Measurements from ENCODE around the gene PPIL4. TPM values are rescaled to one million over a fixed set of nuclear protein-coding genes. Genes with fewer than 3 reads are reported as not detected.

PPIL4 gene
- total and polyA plus RNA-seq, 2 of the 13 experiments (the other 11 are each of a cell fraction or from before 2014, with no cell fraction given), result 5.5 to 46.0 TPM

DNA sequence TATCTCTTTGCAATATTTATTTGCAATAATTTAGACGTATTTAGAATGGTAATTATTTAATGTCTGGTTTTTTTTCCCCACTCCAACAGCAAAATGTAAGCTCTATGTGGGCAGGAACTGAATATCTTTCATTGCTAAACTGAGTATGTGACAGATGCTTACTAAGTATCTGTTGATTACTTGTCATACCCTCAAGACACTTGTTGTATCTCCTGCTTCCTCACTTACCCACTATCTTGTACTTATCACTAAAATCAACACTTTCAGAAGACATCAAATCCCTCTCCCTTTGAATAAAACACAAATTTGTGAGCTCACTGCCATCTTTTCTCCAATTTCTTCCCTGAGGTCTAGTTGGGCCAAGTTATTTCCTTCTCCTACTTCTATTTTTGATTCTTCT, 30.3 kb downstream of the PPIL4 start (continued):
- TF ChIP-seq ZBTB40 (IDR thresholded peaks at IDR 0.05) (no peak), ZBTB40 (CRISPR knock-in tag; IDR thresholded peaks at IDR 0.05) (no peak), ZNF775 (CRISPR knock-in tag; IDR thresholded peaks at IDR 0.05; ENCODE audit: borderline replicate concordance) (no peak), KLF16 (CRISPR knock-in tag; IDR thresholded peaks at IDR 0.05) (no peak), BCL3 (CRISPR knock-in tag; IDR thresholded peaks at IDR 0.05) (no peak), ASH2L (IDR thresholded peaks at IDR 0.05; ENCODE audit: insufficient read length, low read depth, low read length) (no peak), MYPOP (CRISPR knock-in tag; IDR thresholded peaks at IDR 0.05) (no peak)
- TF ChIP-seq, protein P1, sequence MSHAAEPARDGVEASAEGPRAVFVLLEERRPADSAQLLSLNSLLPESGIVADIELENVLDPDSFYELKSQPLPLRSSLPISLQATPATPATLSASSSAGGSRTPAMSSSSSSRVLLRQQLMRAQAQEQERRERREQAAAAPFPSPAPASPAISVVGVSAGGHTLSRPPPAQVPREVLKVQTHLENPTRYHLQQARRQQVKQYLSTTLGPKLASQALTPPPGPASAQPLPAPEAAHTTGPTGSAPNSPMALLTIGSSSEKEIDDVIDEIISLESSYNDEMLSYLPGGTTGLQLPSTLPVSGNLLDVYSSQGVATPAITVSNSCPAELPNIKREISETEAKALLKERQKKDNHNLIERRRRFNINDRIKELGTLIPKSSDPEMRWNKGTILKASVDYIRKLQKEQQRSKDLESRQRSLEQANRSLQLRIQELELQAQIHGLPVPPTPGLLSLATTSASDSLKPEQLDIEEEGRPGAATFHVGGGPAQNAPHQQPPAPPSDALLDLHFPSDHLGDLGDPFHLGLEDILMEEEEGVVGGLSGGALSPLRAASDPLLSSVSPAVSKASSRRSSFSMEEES (CRISPR knock-in tag; IDR thresholded peaks at IDR 0.05), result no peak
- TF ChIP-seq, protein P2, sequence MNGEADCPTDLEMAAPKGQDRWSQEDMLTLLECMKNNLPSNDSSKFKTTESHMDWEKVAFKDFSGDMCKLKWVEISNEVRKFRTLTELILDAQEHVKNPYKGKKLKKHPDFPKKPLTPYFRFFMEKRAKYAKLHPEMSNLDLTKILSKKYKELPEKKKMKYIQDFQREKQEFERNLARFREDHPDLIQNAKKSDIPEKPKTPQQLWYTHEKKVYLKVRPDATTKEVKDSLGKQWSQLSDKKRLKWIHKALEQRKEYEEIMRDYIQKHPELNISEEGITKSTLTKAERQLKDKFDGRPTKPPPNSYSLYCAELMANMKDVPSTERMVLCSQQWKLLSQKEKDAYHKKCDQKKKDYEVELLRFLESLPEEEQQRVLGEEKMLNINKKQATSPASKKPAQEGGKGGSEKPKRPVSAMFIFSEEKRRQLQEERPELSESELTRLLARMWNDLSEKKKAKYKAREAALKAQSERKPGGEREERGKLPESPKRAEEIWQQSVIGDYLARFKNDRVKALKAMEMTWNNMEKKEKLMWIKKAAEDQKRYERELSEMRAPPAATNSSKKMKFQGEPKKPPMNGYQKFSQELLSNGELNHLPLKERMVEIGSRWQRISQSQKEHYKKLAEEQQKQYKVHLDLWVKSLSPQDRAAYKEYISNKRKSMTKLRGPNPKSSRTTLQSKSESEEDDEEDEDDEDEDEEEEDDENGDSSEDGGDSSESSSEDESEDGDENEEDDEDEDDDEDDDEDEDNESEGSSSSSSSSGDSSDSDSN (CRISPR knock-in tag; IDR thresholded peaks at IDR 0.05), result no peak
